ENCODE data around the gene POTEF. TPM values are rescaled to one million over a fixed set of nuclear protein-coding genes. Genes with fewer than 3 reads are reported as not detected.
"Not testable (repeated sequence)": the region's sequence is repeated elsewhere in the genome, so short reads cannot be mapped to it uniquely, and the experiment has no call there.

Gene POTEF
- total RNA-seq, 1 donor from 2014 or later: not detected

GRCh38 chr2:130150181-130151144, 21.4 kb upstream of the POTEF start:
- Histone ChIP-seq H3K27me3 (ENCODE audit: control insufficient read depth, insufficient read depth, low read length) (no peaks in the 10 kb centered on the region), H3K36me3 (ENCODE audit: control insufficient read depth, insufficient read depth, low read length) (no peaks in the 10 kb centered on the region), H3K4me3 (ENCODE audit: low read depth, low read length) (no peak overlapping the region)
- TF ChIP-seq, protein P1, sequence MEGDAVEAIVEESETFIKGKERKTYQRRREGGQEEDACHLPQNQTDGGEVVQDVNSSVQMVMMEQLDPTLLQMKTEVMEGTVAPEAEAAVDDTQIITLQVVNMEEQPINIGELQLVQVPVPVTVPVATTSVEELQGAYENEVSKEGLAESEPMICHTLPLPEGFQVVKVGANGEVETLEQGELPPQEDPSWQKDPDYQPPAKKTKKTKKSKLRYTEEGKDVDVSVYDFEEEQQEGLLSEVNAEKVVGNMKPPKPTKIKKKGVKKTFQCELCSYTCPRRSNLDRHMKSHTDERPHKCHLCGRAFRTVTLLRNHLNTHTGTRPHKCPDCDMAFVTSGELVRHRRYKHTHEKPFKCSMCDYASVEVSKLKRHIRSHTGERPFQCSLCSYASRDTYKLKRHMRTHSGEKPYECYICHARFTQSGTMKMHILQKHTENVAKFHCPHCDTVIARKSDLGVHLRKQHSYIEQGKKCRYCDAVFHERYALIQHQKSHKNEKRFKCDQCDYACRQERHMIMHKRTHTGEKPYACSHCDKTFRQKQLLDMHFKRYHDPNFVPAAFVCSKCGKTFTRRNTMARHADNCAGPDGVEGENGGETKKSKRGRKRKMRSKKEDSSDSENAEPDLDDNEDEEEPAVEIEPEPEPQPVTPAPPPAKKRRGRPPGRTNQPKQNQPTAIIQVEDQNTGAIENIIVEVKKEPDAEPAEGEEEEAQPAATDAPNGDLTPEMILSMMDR (IDR thresholded peaks at IDR 0.05; ENCODE audit: insufficient read depth, low read length, poor library complexity, severe bottlenecking): no peak
- no peak for DNase-seq (ENCODE audit: low read depth)

DNA sequence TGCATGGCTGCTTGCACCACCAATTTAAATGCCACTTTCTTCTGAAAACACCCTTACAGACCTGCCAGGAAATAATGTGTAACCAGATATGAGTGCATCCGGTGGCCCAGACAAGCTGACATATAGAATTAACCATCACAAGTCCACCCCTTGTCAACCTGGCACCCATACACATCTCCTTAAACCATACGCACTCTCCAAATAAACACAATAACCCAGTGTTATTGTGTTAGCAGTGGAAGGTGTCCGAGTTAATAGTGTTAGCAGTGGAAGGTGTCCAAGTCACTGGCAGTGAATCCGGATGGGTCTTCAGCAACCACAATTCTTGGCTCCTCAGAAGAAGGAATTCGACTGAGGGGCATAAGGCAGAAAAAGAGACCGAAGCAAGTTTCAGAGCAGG, 19.5 kb upstream of the POTEF start:
- DNase-seq (ENCODE audit: low read depth); H3K27me3 ChIP-seq (ENCODE audit: control insufficient read depth, insufficient read depth, low read length); H3K36me3 ChIP-seq (ENCODE audit: control insufficient read depth, insufficient read depth, low read length); H3K4me3 ChIP-seq (ENCODE audit: low read depth, low read length): not testable (repeated sequence)

DNA sequence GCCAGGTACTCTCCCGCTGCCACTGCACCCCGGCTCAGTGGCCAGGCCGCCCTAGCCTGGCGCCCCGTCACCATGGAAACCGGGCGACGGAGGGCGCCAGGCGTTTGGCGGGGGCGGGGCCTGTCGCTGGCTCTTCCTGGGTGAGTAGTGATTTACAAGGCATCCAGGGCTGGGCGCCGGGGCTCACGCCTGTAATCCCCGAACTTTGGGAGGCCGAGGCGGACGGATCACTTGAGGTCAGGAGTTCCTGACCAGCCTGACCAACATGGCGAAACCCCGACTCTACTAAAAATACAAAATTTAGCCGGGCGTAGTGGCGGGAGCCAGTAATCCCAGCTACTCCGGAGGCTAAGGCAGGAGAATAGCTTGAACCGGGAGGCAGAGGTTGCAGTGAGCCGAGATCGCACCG, 16.0 kb upstream of the POTEF start, which contains the start of gene CCDC74B:
TSS of gene CCDC74B (minus strand) at position 107 of the 409 bp plus-strand sequence. CDS start 116 bp downstream, outside the sequence.
- H3K36me3 ChIP-seq (ENCODE audit: control insufficient read depth, insufficient read depth, low read length); DNase-seq (ENCODE audit: low read depth); H3K27me3 ChIP-seq (ENCODE audit: control insufficient read depth, insufficient read depth, low read length): not testable (repeated sequence)
- peak within 1 kb of the TSS; percentile 41 for H3K4me3 ChIP-seq (ENCODE audit: low read depth, low read length)

GRCh38 chr2:130143266-130144039, 14.4 kb upstream of the POTEF start:
- DNase-seq (ENCODE audit: low read depth); H3K36me3 ChIP-seq (ENCODE audit: control insufficient read depth, insufficient read depth, low read length): not testable (repeated sequence)

GRCh38 chr2:130142396-130143265, 13.6 kb upstream of the POTEF start:
- not testable (repeated sequence) for H3K4me3 ChIP-seq (ENCODE audit: low read depth, low read length); DNase-seq (ENCODE audit: low read depth); H3K27me3 ChIP-seq (ENCODE audit: control insufficient read depth, insufficient read depth, low read length); H3K36me3 ChIP-seq (ENCODE audit: control insufficient read depth, insufficient read depth, low read length)

More at GRCh38 chr2:130143266-130144039, 14.4 kb upstream of the POTEF start:
- peak overlapping the region; percentile 41 for H3K4me3 ChIP-seq (ENCODE audit: low read depth, low read length)
- not testable (repeated sequence) for H3K27me3 ChIP-seq (ENCODE audit: control insufficient read depth, insufficient read depth, low read length)

DNA sequence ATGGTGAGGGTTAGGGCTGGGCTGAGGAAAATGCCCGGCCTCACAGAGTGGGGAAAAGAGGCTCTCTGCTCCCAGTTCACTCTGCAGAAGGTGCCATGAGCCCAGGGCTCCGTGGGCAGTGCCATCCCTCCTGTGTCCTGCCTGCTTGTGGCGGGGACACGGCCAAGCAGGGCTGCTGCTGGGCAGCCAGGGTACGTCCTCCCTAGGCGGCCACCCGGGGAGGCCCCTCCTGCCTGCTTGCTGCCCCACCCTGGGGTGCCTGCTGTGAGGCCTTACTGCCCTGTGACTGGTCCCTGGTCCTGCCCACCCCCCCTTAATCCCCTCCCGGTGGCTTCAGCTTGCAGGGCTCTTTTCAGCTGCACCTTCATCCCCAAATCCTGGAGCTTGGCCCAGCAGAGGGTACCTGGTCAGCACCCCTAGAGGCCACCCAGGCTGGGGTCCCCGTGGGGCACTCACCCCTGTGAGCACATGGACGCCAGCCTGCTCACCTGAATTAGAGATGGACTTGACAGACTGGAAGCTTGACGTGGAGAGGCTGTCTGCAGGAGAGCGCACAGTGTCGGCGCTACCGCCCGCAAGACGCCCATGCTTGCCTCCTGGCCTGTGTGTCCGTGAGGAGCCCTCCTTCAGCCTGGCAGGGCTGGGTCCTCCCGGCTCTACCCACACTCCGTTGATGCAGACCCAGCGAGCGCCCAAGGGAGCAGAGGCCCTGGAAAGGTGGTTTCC, 12.8 kb upstream of the POTEF start:
- H3K36me3 ChIP-seq (ENCODE audit: control insufficient read depth, insufficient read depth, low read length); H3K27me3 ChIP-seq (ENCODE audit: control insufficient read depth, insufficient read depth, low read length); H3K4me3 ChIP-seq (ENCODE audit: low read depth, low read length); DNase-seq (ENCODE audit: low read depth): not testable (repeated sequence)

DNA sequence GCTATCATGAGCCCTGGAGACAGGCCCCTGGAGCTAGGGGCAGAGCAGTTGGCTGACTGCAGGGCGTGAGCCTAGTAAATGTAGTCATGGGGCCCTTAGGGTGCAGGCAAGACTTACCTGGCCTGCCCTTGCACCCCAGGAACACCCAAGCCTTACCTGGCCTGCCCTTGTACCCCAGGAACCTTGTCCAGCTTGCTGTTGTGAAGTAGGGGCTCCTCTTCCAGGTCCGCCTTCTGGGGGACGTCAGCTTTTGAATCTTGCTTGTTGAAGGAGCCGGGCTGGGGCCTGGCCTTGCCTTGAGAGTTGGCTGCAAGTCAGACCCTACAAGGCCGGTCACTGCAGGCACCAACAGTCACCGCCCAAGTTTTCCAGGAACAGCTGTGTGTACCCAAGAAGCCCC, 12.0 kb upstream of the POTEF start:
- not testable (repeated sequence) for H3K4me3 ChIP-seq (ENCODE audit: low read depth, low read length); H3K27me3 ChIP-seq (ENCODE audit: control insufficient read depth, insufficient read depth, low read length); DNase-seq (ENCODE audit: low read depth); H3K36me3 ChIP-seq (ENCODE audit: control insufficient read depth, insufficient read depth, low read length)

- H3K27me3 ChIP-seq (ENCODE audit: control insufficient read depth, insufficient read depth, low read length); H3K4me3 ChIP-seq (ENCODE audit: low read depth, low read length); DNase-seq (ENCODE audit: low read depth); H3K36me3 ChIP-seq (ENCODE audit: control insufficient read depth, insufficient read depth, low read length): not testable (repeated sequence)
Measured at GRCh38 chr2:130140516-130140915, 11.5 kb upstream of the POTEF start.

- DNase-seq (ENCODE audit: low read depth); H3K4me3 ChIP-seq (ENCODE audit: low read depth, low read length); H3K36me3 ChIP-seq (ENCODE audit: control insufficient read depth, insufficient read depth, low read length); H3K27me3 ChIP-seq (ENCODE audit: control insufficient read depth, insufficient read depth, low read length): not testable (repeated sequence)
Measured at GRCh38 chr2:130139331-130140280, 10.6 kb upstream of the POTEF start.

DNA sequence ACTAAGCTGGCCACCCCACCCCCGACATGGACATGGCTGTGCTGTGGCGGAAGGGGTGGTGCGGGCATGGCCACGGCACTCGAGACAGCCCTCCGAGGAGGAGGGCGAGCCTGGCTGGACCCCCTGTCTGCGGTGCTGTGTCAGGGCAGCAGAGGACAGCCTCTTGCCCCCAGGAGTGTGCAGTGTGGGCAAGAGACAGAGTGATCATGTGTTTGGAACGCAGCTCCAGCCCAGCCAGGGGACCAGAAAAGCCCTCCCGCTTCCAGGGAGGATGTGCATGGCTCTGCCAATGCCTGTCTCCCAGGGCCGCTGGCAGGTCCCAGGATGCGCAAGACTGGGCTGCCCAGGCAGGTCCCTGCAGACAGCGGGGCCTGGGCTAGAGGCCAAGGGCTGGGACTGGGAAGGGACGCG, 9.8 kb upstream of the POTEF start:
- not testable (repeated sequence) for H3K27me3 ChIP-seq (ENCODE audit: control insufficient read depth, insufficient read depth, low read length); H3K36me3 ChIP-seq (ENCODE audit: control insufficient read depth, insufficient read depth, low read length); DNase-seq (ENCODE audit: low read depth); H3K4me3 ChIP-seq (ENCODE audit: low read depth, low read length)

DNA sequence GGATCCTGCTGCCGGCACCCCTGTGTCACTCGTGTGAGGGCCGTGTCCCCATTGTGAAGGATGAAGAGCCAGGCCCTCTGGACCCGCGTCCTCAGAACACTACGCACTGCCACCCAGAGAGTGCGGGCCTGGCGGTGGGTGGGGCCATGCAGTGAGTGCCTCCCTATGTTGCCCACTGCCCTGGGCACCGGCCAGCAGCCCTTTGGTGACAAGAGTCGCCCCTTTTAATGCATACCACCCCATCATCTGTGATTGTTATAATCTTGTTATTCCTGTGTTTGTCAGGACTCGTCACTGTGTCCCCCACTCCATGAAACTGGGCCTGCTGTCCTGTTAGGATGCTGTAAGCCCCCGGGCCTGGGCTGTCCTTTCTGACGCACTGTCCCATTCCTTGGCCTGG, 9.3 kb upstream of the POTEF start:
- DNase-seq (ENCODE audit: low read depth); H3K27me3 ChIP-seq (ENCODE audit: control insufficient read depth, insufficient read depth, low read length); H3K36me3 ChIP-seq (ENCODE audit: control insufficient read depth, insufficient read depth, low read length); H3K4me3 ChIP-seq (ENCODE audit: low read depth, low read length): not testable (repeated sequence)
